OCI-LY7 (cell line): ENCODE results near the gene TCAP. TPM values are rescaled to one million over a fixed set of nuclear protein-coding genes. Genes with fewer than 3 reads are reported as not detected.

Experiments used
- BruUV-seq: library from RNA; stranded (reverse); fragments of 400-500 nt; replicated peaks from 2 replicates; lab custom pipeline; 2021; lab: Mats Ljungman, UMichigan
- CTCF ChIA-PET: fragments of 300-600 bp; sonication (Branson Sonifier 250); formaldehyde crosslinking; loops from one replicate; lab custom pipeline; 2022; ENCODE audit warnings: antibody characterized with exemption; ENCODE audit not compliant: unreplicated experiment; lab: Charles Lee
- POLR2A ChIA-PET: fragments of 300-600 bp; sonication (Branson Sonifier 250); formaldehyde crosslinking; loops from one replicate; lab custom pipeline; 2022; ENCODE audit warnings: antibody characterized with exemption; lab: Charles Lee
- DNase-seq: peaks from one replicate; pipeline ENCODE4 v3.0.0-alpha.2; 2015; ENCODE audit warnings: low spot score
- H2AFZ ChIP-seq: fragments of 200-600 bp; sonication (generic), shearing (Covaris generic); 2 replicates; pipeline ENCODE4 v1.6.1; 2014; ENCODE audit warnings: mild to moderate bottlenecking, antibody characterized with exemption, low read length, moderate library complexity
- H3K27ac ChIP-seq: fragments of 200-600 bp; sonication (generic); 2 replicates; pipeline ENCODE4 v1.5.1; 2014; ENCODE audit warnings: mixed run types, low read depth, mild to moderate bottlenecking, moderate library complexity, low read length, inconsistent platforms; ENCODE audit not compliant: poor library complexity, severe bottlenecking
- H3K36me3 ChIP-seq: fragments of 200-600 bp; sonication (generic); 2 replicates; pipeline ENCODE4 v1.6.1; 2014; ENCODE audit warnings: mild to moderate bottlenecking, antibody characterized with exemption, low read length, moderate library complexity, mixed read lengths; ENCODE audit not compliant: insufficient read depth
- H3K4me1 ChIP-seq: fragments of 200-600 bp; sonication (generic); 2 replicates; pipeline ENCODE4 v1.5.1; 2014; ENCODE audit warnings: mild to moderate bottlenecking, low read length; ENCODE audit not compliant: insufficient read depth, poor library complexity, severe bottlenecking
- H3K4me2 ChIP-seq: fragments of 200-600 bp; sonication (generic); 2 replicates; pipeline ENCODE4 v1.6.1; 2014; ENCODE audit warnings: mild to moderate bottlenecking, low read length
- H3K4me3 ChIP-seq: fragments of 200-600 bp; sonication (generic); 2 replicates; pipeline ENCODE4 v1.5.1; 2014; ENCODE audit warnings: mild to moderate bottlenecking, low read depth, low read length; ENCODE audit not compliant: poor library complexity, severe bottlenecking
- H3K79me2 ChIP-seq: fragments of 200-600 bp; sonication (generic); 2 replicates; pipeline ENCODE4 v1.6.1; 2016; ENCODE audit warnings: low read depth, mild to moderate bottlenecking, low read length, moderate library complexity, mixed read lengths; ENCODE audit not compliant: insufficient read depth
- H3K9me2 ChIP-seq: fragments of 200-600 bp; sonication (generic); 2 replicates; pipeline ENCODE4 v1.6.1; 2016; ENCODE audit warnings: mild to moderate bottlenecking, low read length, mixed read lengths; ENCODE audit not compliant: insufficient read depth
- H3K9me3 ChIP-seq: fragments of 200-600 bp; sonication (generic); 2 replicates; pipeline ENCODE4 v1.6.1; 2014; ENCODE audit warnings: mild to moderate bottlenecking, mixed run types, low read length, mixed read lengths
- H4K20me1 ChIP-seq: fragments of 200-600 bp; sonication (generic); 2 replicates; pipeline ENCODE4 v1.6.1; 2014; ENCODE audit warnings: mild to moderate bottlenecking, antibody characterized with exemption, low read length, moderate library complexity, mixed read lengths; ENCODE audit not compliant: insufficient read depth
- CTCF ChIP-seq: fragments of 200-600 bp; sonication (generic); conservative IDR thresholded peaks from 2 replicates; pipeline ENCODE4 v1.5.1; 2014; ENCODE audit warnings: mild to moderate bottlenecking, antibody characterized with exemption, low read length, moderate library complexity, mixed read lengths
- EZH2phosphoT487 ChIP-seq: fragments of 200-600 bp; sonication (generic); IDR thresholded peaks from 2 replicates; pipeline ENCODE4 v1.6.1; 2018; ENCODE audit warnings: low read depth, borderline replicate concordance, mild to moderate bottlenecking, mixed run types, antibody characterized with exemption, low read length, moderate library complexity, mixed read lengths
- intact Hi-C: fragments of 100-400 bp; cut with micrococcal nuclease; formaldehyde crosslinking; loops from one replicate; pipeline ENCODE4 v1.10.0; 2022; ENCODE audit not compliant: unreplicated experiment
- total RNA-seq, 2 experiments: library from RNA; depleted of rRNA in 1 of 2; stranded (reverse); fragments of >200 nt in 1 of 2; shearing (Covaris generic) in 1 of 2; gene quantifications; 2 replicates each; pipeline ENCODE4 v1.2.3, GENCODE V29; 2014 to 2022

The TCAP gene
- total RNA-seq, 2 experiments from 2014 or later, result 1.5 to 2.7 TPM

DNA sequence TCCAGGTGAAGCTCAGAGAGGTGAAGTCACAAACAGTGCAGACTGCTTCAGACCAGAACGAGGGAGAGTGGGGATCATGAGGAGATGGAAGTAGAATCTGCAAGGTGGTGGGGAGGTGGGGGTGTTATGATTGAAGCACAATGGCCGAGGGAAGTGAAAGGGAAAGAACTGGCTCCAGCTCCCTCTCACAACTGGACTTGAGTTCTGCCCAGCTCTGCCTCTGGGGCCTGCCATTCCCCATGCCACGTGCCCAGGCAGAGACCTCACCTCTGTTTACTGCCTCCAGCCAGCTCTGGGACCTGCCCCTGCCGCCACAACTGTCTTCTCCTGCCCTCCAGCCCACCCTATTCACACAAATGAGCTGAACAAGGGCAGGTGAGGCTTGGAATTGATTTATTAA, 5.6 kb downstream of the TCAP start:
- Histone ChIP-seq H4K20me1 (no peaks in the 10 kb centered on the region), H3K4me2 (no peak overlapping the region), H3K9me3 (no peaks in the 10 kb centered on the region), H3K4me3 (no peak overlapping the region), H3K27ac (no peak overlapping the region), H3K79me2 (no peaks in the 10 kb centered on the region), H3K4me1 (peaks cover 19% of the 10 kb centered on the region), H3K9me2 (no peaks in the 10 kb centered on the region), H3K36me3 (no peaks in the 10 kb centered on the region), H2AFZ (no peak overlapping the region)
- ChIA-PET POLR2A (interaction anchor here (1.2 kb wide), 1 partner anchor 17 kb away, joined by 5 read pairs; the partner anchor contains the start of gene PGAP3), CTCF (interaction anchor here (0.5 to 1.2 kb wide), 2 partner anchors 17 to 43 kb away, joined by 4 to 5 read pairs; partner anchors contain the start of gene PGAP3)
- intact Hi-C loops, result no loop called here
- BruUV-seq, result no TSS peak
- DNase-seq, result no peak
- TF ChIP-seq CTCF (no peak), EZH2phosphoT487 (no peak)

DNA sequence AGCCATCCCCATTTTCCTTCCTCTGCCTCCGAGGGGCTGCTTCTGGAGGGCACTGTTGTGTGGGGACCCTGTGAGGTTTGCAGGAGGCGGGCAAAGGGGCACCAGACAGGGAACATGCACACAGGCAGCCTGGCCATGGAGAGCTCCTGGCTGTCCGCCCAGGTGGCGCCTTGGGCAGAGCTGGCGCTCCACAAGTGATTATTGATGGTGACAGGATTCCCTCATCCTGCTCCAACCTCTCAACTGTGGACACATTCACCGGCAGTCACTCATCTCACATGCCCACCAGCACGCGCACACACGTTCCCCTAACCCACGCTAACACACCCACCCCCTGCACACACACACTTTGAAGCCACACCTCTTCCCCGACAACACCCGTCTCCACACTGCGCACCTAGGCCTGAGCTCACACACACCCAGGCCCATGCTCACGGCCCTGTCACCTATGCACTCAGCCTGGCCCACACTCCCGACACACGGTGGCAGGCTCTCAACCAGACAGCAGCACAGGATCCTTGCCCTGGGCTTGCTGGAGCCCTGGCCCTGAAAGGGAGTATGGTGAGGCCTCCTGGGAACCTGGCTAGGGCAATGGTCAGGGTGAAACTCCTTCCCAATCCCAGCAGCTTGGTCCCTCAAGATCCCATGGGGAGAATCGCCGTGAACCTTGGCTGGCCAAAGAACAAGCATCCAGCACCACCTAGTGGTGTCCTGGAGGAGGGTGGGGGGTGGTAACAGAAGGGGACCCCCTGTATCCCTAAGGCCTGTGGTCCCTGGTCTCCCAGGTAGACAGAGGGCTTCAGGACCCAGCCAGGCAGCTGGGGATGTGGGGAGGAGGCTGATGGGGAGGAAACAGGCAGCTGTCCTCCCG, 6.7 kb downstream of the TCAP start:
- CTCF ChIA-PET, result interaction anchor here (0.6 to 1.2 kb wide), 3 partner anchors 12 to 120 kb away, joined by 3 to 4 read pairs (median 3); partner anchors contain the start of gene PGAP3
- intact Hi-C loops, result loop anchor here (1.0 kb wide), 2 partner anchors 50 to 82 kb away; no protein-coding TSS in a partner anchor
- Histone ChIP-seq H3K79me2 (no peaks in the 10 kb centered on the region), H3K4me1 (peaks cover 26% of the 10 kb centered on the region), H4K20me1 (no peaks in the 10 kb centered on the region), H2AFZ (no peak overlapping the region), H3K9me2 (no peaks in the 10 kb centered on the region), H3K9me3 (no peaks in the 10 kb centered on the region), H3K27ac (no peak overlapping the region), H3K4me2 (peak overlapping the region; percentile 14; the same call in 1 of the 2 replicates), H3K4me3 (no peak overlapping the region), H3K36me3 (no peaks in the 10 kb centered on the region)
- TF ChIP-seq CTCF, result peak; percentile 88
- TF ChIP-seq EZH2phosphoT487, result no peak
- POLR2A ChIA-PET, result interaction anchor here (0.6 to 1.2 kb wide), 2 partner anchors 16 to 77 kb away, joined by 3 to 5 read pairs; partner anchors contain the start of gene PGAP3
- peak; percentile 52 for DNase-seq
- no TSS peak for BruUV-seq
